ENCODE measurements around the gene ARHGEF3. TPM values are rescaled to one million over a fixed set of nuclear protein-coding genes. Genes with fewer than 3 reads are reported as not detected.

The ARHGEF3 gene
- total and polyA plus RNA-seq, 8 donors = 19.5 to 34.1 (median 24.4) TPM

DNA sequence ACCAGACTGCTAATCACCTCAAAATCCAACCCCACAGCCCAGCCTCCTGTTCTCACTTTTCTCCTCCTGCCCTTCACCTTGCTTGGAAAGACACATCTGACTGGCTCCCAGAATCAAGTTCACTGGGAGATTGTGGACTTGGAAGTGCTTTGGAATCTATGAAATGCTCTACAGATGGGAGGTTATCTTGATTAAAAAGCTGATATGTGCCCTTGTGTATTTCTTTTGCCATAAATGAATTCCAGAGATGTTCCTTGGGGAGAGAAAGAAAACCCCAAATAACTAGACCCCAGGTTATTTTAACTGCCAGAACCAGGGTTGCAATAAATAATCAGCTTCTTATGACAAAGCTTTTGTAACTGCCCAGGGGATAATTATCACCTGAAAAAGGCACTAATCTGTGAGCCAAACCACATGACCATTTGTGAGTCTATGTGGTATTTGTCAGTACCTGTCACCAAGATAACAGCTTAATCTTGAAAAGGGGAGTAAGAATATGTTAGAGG is 21.7 kb upstream of the ARHGEF3 start:
- TF ChIP-seq, protein P1, sequence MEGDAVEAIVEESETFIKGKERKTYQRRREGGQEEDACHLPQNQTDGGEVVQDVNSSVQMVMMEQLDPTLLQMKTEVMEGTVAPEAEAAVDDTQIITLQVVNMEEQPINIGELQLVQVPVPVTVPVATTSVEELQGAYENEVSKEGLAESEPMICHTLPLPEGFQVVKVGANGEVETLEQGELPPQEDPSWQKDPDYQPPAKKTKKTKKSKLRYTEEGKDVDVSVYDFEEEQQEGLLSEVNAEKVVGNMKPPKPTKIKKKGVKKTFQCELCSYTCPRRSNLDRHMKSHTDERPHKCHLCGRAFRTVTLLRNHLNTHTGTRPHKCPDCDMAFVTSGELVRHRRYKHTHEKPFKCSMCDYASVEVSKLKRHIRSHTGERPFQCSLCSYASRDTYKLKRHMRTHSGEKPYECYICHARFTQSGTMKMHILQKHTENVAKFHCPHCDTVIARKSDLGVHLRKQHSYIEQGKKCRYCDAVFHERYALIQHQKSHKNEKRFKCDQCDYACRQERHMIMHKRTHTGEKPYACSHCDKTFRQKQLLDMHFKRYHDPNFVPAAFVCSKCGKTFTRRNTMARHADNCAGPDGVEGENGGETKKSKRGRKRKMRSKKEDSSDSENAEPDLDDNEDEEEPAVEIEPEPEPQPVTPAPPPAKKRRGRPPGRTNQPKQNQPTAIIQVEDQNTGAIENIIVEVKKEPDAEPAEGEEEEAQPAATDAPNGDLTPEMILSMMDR (IDR thresholded peaks at IDR 0.05) = no peak
- Histone ChIP-seq H3K27ac (no peak overlapping the region), H3K4me1 (peaks cover 0 to 11% of the 10 kb centered on the region in 2 donors), H3K36me3 (no peaks in the 10 kb centered on the region), H3K27me3 (no peaks in the 10 kb centered on the region), H3K4me3 (no peak overlapping the region), H3K9me3 (no peaks in the 10 kb centered on the region)
- DNase-seq = no peak
- ATAC-seq = no peak
- intact Hi-C loops (cut with DNase I) = no loop called here

GRCh38 chr3:56822501-56822900 is 20.8 kb upstream of the ARHGEF3 start:
- peak; percentile 69 for ATAC-seq
- H3K9me3 ChIP-seq = no peaks in the 10 kb centered on the region
- H3K4me3 ChIP-seq = no peak overlapping the region
- no peaks in the 10 kb centered on the region for H3K36me3 ChIP-seq
- H3K27me3 ChIP-seq = no peaks in the 10 kb centered on the region
- no peak for DNase-seq
- intact Hi-C loops (cut with DNase I) = no loop called here
- no peak overlapping the region for H3K27ac ChIP-seq
- TF ChIP-seq, protein P1 (IDR thresholded peaks at IDR 0.05) = no peak
- peaks cover 0 to 11% of the 10 kb centered on the region in 2 donors for H3K4me1 ChIP-seq

DNA sequence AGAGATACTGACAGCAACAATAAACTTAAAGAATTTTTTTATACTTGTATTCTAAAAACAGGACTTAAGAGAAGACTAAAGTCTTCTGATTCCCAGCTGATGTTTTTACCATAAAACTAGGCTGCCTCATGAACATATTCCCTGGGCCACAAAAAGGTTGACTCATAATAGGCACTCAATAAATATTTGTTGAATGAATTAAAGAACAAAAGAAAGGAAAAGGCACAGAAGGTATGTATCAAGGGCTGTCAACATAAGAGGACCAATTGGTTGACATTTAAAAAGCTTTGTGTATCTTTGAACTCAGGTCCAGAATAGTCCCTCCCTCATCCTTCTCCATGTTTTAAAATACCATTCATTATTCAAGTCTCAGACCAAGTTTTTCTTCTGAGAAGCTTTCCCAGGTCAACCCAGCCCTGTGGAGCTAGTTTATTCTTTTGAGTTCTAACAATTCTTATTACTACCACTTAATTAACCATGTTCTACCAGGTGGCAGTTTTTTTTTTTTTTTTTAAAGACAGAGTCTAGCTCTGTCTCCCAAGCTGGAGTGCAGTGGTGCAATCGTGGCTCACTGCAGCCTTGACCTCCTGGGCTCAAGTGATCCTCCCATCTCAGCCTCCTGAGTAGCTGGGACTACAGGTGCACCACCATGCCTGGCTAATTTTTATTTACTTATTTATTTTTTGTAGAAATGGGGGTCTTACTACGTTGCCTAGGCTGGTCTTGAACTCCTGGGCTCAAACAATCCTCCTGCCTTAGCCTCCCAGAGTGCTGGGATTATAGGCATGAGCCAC is 17.5 kb upstream of the ARHGEF3 start:
- Histone ChIP-seq H3K4me3 (no peak overlapping the region), H3K27me3 (no peaks in the 10 kb centered on the region), H3K9me3 (no peaks in the 10 kb centered on the region), H3K36me3 (no peaks in the 10 kb centered on the region), H3K4me1 (peaks cover 0 to 9% of the 10 kb centered on the region in 2 donors), H3K27ac (no peak overlapping the region)
- ATAC-seq = no peak
- intact Hi-C loops (cut with DNase I) = no loop called here
- TF ChIP-seq, protein P1 (IDR thresholded peaks at IDR 0.05) = no peak
- no peak for DNase-seq

DNA sequence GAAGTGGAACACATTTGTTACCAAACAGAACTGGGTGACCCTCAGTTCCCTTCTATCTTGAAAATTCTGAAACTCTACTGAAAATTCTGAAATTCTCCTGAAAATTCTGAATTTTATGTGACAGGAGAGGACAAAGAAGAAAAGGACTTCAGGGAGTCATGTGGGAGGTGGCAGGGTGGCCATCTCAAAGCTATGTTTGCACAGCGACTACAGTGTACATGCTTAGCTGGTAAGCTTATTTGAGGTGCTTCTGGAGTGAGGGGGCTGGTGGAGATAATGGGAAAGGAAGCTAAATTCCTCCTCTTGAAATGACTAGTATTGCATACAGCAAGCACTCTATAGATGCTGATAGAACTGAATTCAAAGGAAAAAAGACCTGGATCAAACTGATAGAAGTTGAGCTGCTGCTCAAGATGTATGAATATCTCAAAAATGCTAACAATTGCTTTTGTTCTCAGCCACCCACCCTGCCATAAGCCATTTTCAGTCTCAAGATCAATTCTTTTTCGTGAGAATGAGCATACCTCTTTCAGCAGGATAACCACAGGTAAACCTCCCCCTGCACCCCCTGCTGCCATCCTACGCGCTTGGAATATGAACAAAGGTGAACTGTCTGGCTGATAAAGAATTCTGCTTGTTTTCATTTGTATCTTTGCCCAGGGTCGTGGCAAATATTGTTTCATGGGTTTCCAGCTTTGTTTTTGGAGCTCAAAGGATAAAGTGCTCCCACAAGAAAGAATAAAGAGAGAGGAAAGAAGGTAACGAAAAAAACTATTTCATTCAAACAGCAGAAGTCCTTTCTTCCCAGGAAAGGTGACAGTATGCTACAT is 16.6 kb upstream of the ARHGEF3 start:
- ATAC-seq (no peak), DNase-seq (no peak)
- no peak overlapping the region for H3K4me3 ChIP-seq
- no peaks in the 10 kb centered on the region for H3K27me3 ChIP-seq
- TF ChIP-seq, protein P1 (IDR thresholded peaks at IDR 0.05) = no peak
- no peak overlapping the region for H3K27ac ChIP-seq
- intact Hi-C loops (cut with DNase I) = no loop called here
- H3K36me3 ChIP-seq = no peaks in the 10 kb centered on the region
- no peaks in the 10 kb centered on the region for H3K9me3 ChIP-seq
- peaks cover 0 to 1% of the 10 kb centered on the region in 2 donors for H3K4me1 ChIP-seq

- H3K4me1 ChIP-seq = peaks cover 0 to 7% of the 10 kb centered on the region in 2 donors
- no peaks in the 10 kb centered on the region for H3K9me3 ChIP-seq
- DNase-seq = no peak
- H3K27ac ChIP-seq = no peak overlapping the region
- intact Hi-C loops (cut with DNase I) = no loop called here
- no peak for ATAC-seq
- TF ChIP-seq, protein P1 (IDR thresholded peaks at IDR 0.05) = no peak
- no peak overlapping the region for H3K4me3 ChIP-seq
- H3K27me3 ChIP-seq = no peaks in the 10 kb centered on the region
- H3K36me3 ChIP-seq = no peaks in the 10 kb centered on the region
Measured at GRCh38 chr3:56817646-56818045, 15.9 kb upstream of the ARHGEF3 start.

Measured in left lung (tissue), 10 donors.